Glutamatergic neuron (in vitro differentiated cells): Measurements from ENCODE around the gene MDK. TPM values are rescaled to one million over a fixed set of nuclear protein-coding genes. Genes with fewer than 3 reads are reported as not detected.
A peak's percentile ranks its signal among the peaks of the same experiment; 100 is the strongest.

Source experiments
- DNase-seq: peaks from one replicate; pipeline ENCODE4 v3.0.0; 2022
- H3K27ac Mint-ChIP-seq: one replicate; pipeline ENCODE4 v1.8.0; 2020; ENCODE audit warnings: mild to moderate bottlenecking, mixed read lengths, inconsistent platforms; ENCODE audit not compliant: unreplicated experiment
- H3K27me3 Mint-ChIP-seq: one replicate; pipeline ENCODE4 v1.8.0; 2020; ENCODE audit warnings: mild to moderate bottlenecking, moderate library complexity, mixed read lengths, inconsistent platforms; ENCODE audit not compliant: unreplicated experiment
- H3K36me3 Mint-ChIP-seq: one replicate; pipeline ENCODE4 v1.8.0; 2020; ENCODE audit warnings: mild to moderate bottlenecking, mixed read lengths, inconsistent platforms; ENCODE audit not compliant: unreplicated experiment
- H3K4me1 Mint-ChIP-seq: one replicate; pipeline ENCODE4 v1.8.0; 2020; ENCODE audit warnings: mild to moderate bottlenecking, low read depth, mixed read lengths, inconsistent platforms; ENCODE audit not compliant: unreplicated experiment
- H3K4me3 Mint-ChIP-seq: one replicate; pipeline ENCODE4 v1.8.0; 2020; ENCODE audit warnings: mild to moderate bottlenecking, mixed read lengths, inconsistent platforms; ENCODE audit not compliant: unreplicated experiment
- H3K9me3 Mint-ChIP-seq: one replicate; pipeline ENCODE4 v1.8.0; 2020; ENCODE audit warnings: mild to moderate bottlenecking, moderate library complexity, mixed read lengths, inconsistent platforms; ENCODE audit not compliant: unreplicated experiment
- CTCF ChIP-seq: fragments of 200-600 bp; sonication (generic); IDR thresholded peaks from one replicate; pipeline ENCODE4 v1.5.0; 2021; ENCODE audit not compliant: partially characterized antibody, unreplicated experiment
- total RNA-seq: library from RNA; stranded (reverse); fragmentation: NEBNext Ultra II Directional; extraction: Animal tissue kit (Norgen Biotek cat#: 25700); gene quantifications from one replicate; pipeline ENCODE4 v1.2.1, GENCODE V29; 2021; ENCODE audit not compliant: unreplicated experiment

MDK gene
- total RNA-seq, 1 donor from 2014 or later = 846 TPM

- Mint-ChIP-seq H3K36me3 (no peaks in the 10 kb centered on the region), H3K4me1 (peaks cover 28% of the 10 kb centered on the region), H3K27me3 (peaks cover 6% of the 10 kb centered on the region), H3K27ac (no peak overlapping the region), H3K9me3 (peaks cover 5% of the 10 kb centered on the region), H3K4me3 (no peak overlapping the region)
- TF ChIP-seq CTCF = no peak
- DNase-seq = peak; percentile 39
These were observed 17.9 kb upstream of the MDK start for GRCh38 chr11:46363455-46364005.

- TF ChIP-seq CTCF = no peak
- H3K27me3 Mint-ChIP-seq = peaks cover 6% of the 10 kb centered on the region
- no peak overlapping the region for H3K4me3 Mint-ChIP-seq
These were observed 17.4 kb upstream of the MDK start for GRCh38 chr11:46364056-46364455.

GRCh38 chr11:46364791-46365190, 16.7 kb upstream of the MDK start:
- Mint-ChIP-seq H3K4me3 (no peak overlapping the region), H3K27me3 (peaks cover 9% of the 10 kb centered on the region), H3K9me3 (peaks cover 10% of the 10 kb centered on the region), H3K4me1 (peaks cover 37% of the 10 kb centered on the region), H3K36me3 (no peaks in the 10 kb centered on the region), H3K27ac (peak overlapping the region; percentile 8)
- TF ChIP-seq CTCF = no peak
- no peak for DNase-seq

More at GRCh38 chr11:46364056-46364455, 17.4 kb upstream of the MDK start:
- DNase-seq = no peak
- no peak overlapping the region for H3K27ac Mint-ChIP-seq
- H3K36me3 Mint-ChIP-seq = no peaks in the 10 kb centered on the region
- H3K4me1 Mint-ChIP-seq = peaks cover 30% of the 10 kb centered on the region
- H3K9me3 Mint-ChIP-seq = peaks cover 5% of the 10 kb centered on the region

- Mint-ChIP-seq H3K4me1 (peaks cover 39% of the 10 kb centered on the region), H3K4me3 (no peak overlapping the region), H3K27ac (no peak overlapping the region), H3K27me3 (peaks cover 12% of the 10 kb centered on the region), H3K9me3 (peaks cover 14% of the 10 kb centered on the region), H3K36me3 (no peaks in the 10 kb centered on the region)
- no peak for DNase-seq
- no peak for TF ChIP-seq CTCF
These were observed 15.2 kb upstream of the MDK start for GRCh38 chr11:46366260-46366659.

GRCh38 chr11:46366661-46367161, 14.8 kb upstream of the MDK start:
- H3K4me3 Mint-ChIP-seq = no peak overlapping the region
- peak overlapping the region; percentile 79 for H3K27ac Mint-ChIP-seq
- peaks cover 14% of the 10 kb centered on the region for H3K9me3 Mint-ChIP-seq
- TF ChIP-seq CTCF = no peak
- H3K27me3 Mint-ChIP-seq = peaks cover 12% of the 10 kb centered on the region
- no peaks in the 10 kb centered on the region for H3K36me3 Mint-ChIP-seq
- H3K4me1 Mint-ChIP-seq = peaks cover 37% of the 10 kb centered on the region
- no peak for DNase-seq
